Liver (tissue), 9 donors: ENCODE measurements around the gene FAR1. TPM values are rescaled to one million over a fixed set of nuclear protein-coding genes. Genes with fewer than 3 reads are reported as not detected.

ENCODE experiments used
- DNase-seq: peaks from one replicate; pipeline ENCODE4 v3.0.0-alpha.2; 2017; ENCODE audit warnings: low spot score
- H3K27ac ChIP-seq, 2 donors: one replicate each; pipeline ENCODE4 v1.7.0; 2013; ENCODE audit warnings: inconsistent platforms in 2 of 2, low read length in 2 of 2, control low read depth in 1 of 2, low read depth in 1 of 2, mild to moderate bottlenecking in 1 of 2
- H3K27me3 ChIP-seq, 4 donors: one replicate each; pipeline versions ENCODE4 v1.6.1 to v1.7.0; 2013; ENCODE audit warnings: low read length in 3 of 4, inconsistent platforms in 1 of 4, mild to moderate bottlenecking in 1 of 4, moderate library complexity in 1 of 4; ENCODE audit not compliant: control insufficient read depth in 4 of 4, insufficient read depth in 4 of 4
- H3K36me3 ChIP-seq, 4 donors: one replicate each; pipeline versions ENCODE4 v1.6.1 to v1.7.0; 2013; ENCODE audit warnings: low read length in 3 of 4, mild to moderate bottlenecking in 3 of 4, low read depth in 1 of 4, moderate library complexity in 1 of 4; ENCODE audit not compliant: control insufficient read depth in 4 of 4, insufficient read depth in 3 of 4
- H3K4me1 ChIP-seq, 4 donors: one replicate each; pipeline versions ENCODE4 v1.6.1 to v1.7.0; 2013; ENCODE audit warnings: low read length in 3 of 4, mild to moderate bottlenecking in 3 of 4, moderate library complexity in 1 of 4; ENCODE audit not compliant: control insufficient read depth in 4 of 4, insufficient read depth in 4 of 4
- H3K4me3 ChIP-seq, 3 donors: one replicate each; pipeline versions ENCODE4 v1.6.1 to v1.7.0; 2013; ENCODE audit warnings: low read length in 3 of 3, control low read depth in 1 of 3, low read depth in 1 of 3, mild to moderate bottlenecking in 1 of 3
- H3K9ac ChIP-seq, 2 donors: one replicate each; pipeline ENCODE4 v1.7.0; 2013; ENCODE audit warnings: low read length in 2 of 2, mild to moderate bottlenecking in 2 of 2, moderate library complexity in 2 of 2, control low read depth in 1 of 2, low read depth in 1 of 2
- H3K9me3 ChIP-seq, 4 donors: one replicate each; pipeline versions ENCODE4 v1.6.1 to v1.7.0; 2013; ENCODE audit warnings: low read length in 3 of 4; ENCODE audit not compliant: control insufficient read depth in 4 of 4
- EGR1 ChIP-seq, 2 donors: IDR thresholded peaks; 2 replicates each; pipeline ENCODE4 v1.6.1; 2016 to 2018; ENCODE audit warnings: antibody characterized with exemption in 2 of 2, low read depth in 2 of 2
- FOXA1 ChIP-seq: IDR thresholded peaks from 2 replicates; pipeline ENCODE4 v1.6.1; 2016; ENCODE audit warnings: antibody characterized with exemption
- FOXA2 ChIP-seq: IDR thresholded peaks from 2 replicates; pipeline ENCODE4 v1.6.1; 2016; ENCODE audit warnings: antibody characterized with exemption
- GABPA ChIP-seq, 2 donors: IDR thresholded peaks in 1 of 2; conservative IDR thresholded peaks in 1 of 2; 2 replicates each; pipeline ENCODE4 v1.6.1; 2016; ENCODE audit warnings: antibody characterized with exemption in 2 of 2, mild to moderate bottlenecking in 1 of 2, moderate library complexity in 1 of 2
- HNF4A ChIP-seq, 2 donors: conservative IDR thresholded peaks; 2 replicates each; pipeline ENCODE4 v1.6.1; 2016; ENCODE audit warnings: antibody characterized with exemption in 2 of 2, mild to moderate bottlenecking in 2 of 2
- HNF4G ChIP-seq: IDR thresholded peaks from 2 replicates; pipeline ENCODE4 v1.6.1; 2016; ENCODE audit warnings: antibody characterized with exemption
- JUND ChIP-seq, 2 donors: IDR thresholded peaks; 2 replicates each; pipeline ENCODE4 v1.6.1; 2016; ENCODE audit warnings: antibody characterized with exemption in 2 of 2
- NR2F2 ChIP-seq: IDR thresholded peaks from 2 replicates; pipeline ENCODE4 v1.6.1; 2016; ENCODE audit warnings: antibody characterized with exemption
- RAD21 ChIP-seq, 2 donors: IDR thresholded peaks; 2 replicates each; pipeline ENCODE4 v1.6.1; 2016; ENCODE audit warnings: antibody characterized with exemption in 2 of 2, mild to moderate bottlenecking in 2 of 2
- RXRA ChIP-seq, 2 donors: IDR thresholded peaks; 2 replicates each; pipeline ENCODE4 v1.6.1; 2017 to 2018; ENCODE audit warnings: antibody characterized with exemption in 2 of 2, mild to moderate bottlenecking in 1 of 2
- SP1 ChIP-seq: IDR thresholded peaks from 2 replicates; pipeline ENCODE4 v1.6.1; 2018; ENCODE audit warnings: antibody characterized with exemption, mild to moderate bottlenecking
- TAF1 ChIP-seq: conservative IDR thresholded peaks from 2 replicates; pipeline ENCODE4 v1.6.1; 2016; ENCODE audit warnings: antibody characterized with exemption, mild to moderate bottlenecking
- YY1 ChIP-seq: IDR thresholded peaks from 2 replicates; pipeline ENCODE4 v1.6.1; 2016; ENCODE audit warnings: antibody characterized with exemption, mild to moderate bottlenecking
- WGBS: extraction: QIAGEN DNeasy Blood & Tissue Kit; methylation state at CpG from one replicate; pipeline ENCODE4 v1.1.7; 2013; 5-methylcytosine and 5-hydroxymethylcytosine counted together
- polyA plus RNA-seq, 2 donors: library from polyadenylated mRNA; stranded (reverse) in 1 of 2; unstranded in 1 of 2; fragments of 200-250 nt in 1 of 2; fragments of >200 nt in 1 of 2; fragmentation: Nextera tagmentation in 1 of 2; extraction: Ambion mirVana in 1 of 2; gene quantifications; one replicate each; pipeline versions ENCODE4 v1.2.1 to v1.2.3, GENCODE V29; 2013 to 2015
- total RNA-seq, 2 donors: library from RNA; depleted of rRNA; stranded (reverse); fragments of >200 nt; gene quantifications; one replicate each; pipeline ENCODE4 v1.2.3, GENCODE V29; 2014
- TF ChIP-seq, protein P1 (sequence below): IDR thresholded peaks from 2 replicates; pipeline ENCODE4 v1.6.1; 2016; ENCODE audit warnings: antibody characterized with exemption
- TF ChIP-seq, protein P2 (sequence below): fragments of 150-350 bp; IDR thresholded peaks from 2 replicates; pipeline ENCODE4 v1.5.1; 2017; ENCODE audit warnings: improper control_type of control experiment, low read depth, low read length; ENCODE audit not compliant: missing input control
- TF ChIP-seq, protein P3 (sequence below): IDR thresholded peaks from 2 replicates; pipeline ENCODE4 v1.6.1; 2016; ENCODE audit warnings: antibody characterized with exemption
- TF ChIP-seq, protein P4 (sequence below): IDR thresholded peaks from 2 replicates; pipeline ENCODE4 v1.6.1; 2016; ENCODE audit warnings: antibody characterized with exemption, mild to moderate bottlenecking
- TF ChIP-seq, protein P5 (sequence below): IDR thresholded peaks from 2 replicates; pipeline ENCODE4 v1.6.1; 2016; ENCODE audit warnings: antibody characterized with exemption
- donor health status: healthy.
- donor health status: healthy.
- donor health status: healthy.
- donor health status: healthy.
- donor health status: healthy.

The FAR1 gene
- total and polyA plus RNA-seq, 4 donors: 1.7 to 29.6 (median 5.5) TPM

DNA sequence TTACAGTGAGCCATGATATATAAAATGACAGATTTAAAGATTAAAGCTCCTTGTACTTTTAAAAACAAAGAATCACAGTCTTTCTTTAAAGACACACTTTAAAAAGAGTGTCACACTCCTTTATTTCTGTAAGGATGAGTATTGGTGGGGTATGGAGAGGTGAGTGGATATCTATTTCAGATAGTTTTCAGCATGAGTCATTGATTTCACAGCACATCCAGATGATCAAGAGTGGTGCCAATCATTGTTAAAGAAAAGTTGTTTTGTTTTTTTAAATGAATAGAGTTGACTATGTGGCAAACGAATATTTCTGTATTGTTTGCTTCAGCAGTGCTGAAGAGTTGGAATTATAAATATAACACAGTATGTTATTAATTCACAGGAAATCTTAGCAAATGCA is 52.5 kb downstream of the FAR1 start:
- H3K9me3 ChIP-seq: peaks cover 0 to 3% (median 0%) of the 10 kb centered on the region in 4 donors
- 57% methylated on average over 1 of the region's 1 CpG for WGBS
- no peaks in the 10 kb centered on the region for H3K4me1 ChIP-seq
- no peak overlapping the region for H3K4me3 ChIP-seq
- H3K9ac ChIP-seq: no peak overlapping the region
- H3K27ac ChIP-seq: no peak overlapping the region
- DNase-seq: no peak
- TF ChIP-seq TAF1 (no peak), HNF4G (no peak), HNF4A (conservative IDR thresholded peaks at IDR 0.05) (no peak), RXRA (IDR thresholded peaks at IDR 0.05) (no peak), JUND (IDR thresholded peaks at IDR 0.05) (no peak), FOXA2 (no peak), FOXA1 (no peak), RAD21 (IDR thresholded peaks at IDR 0.05) (no peak), EGR1 (IDR thresholded peaks at IDR 0.05; ENCODE audit: low read depth in 2 of 2) (no peak), YY1 (no peak), NR2F2 (no peak), SP1 (no peak)
- TF ChIP-seq, protein P1, sequence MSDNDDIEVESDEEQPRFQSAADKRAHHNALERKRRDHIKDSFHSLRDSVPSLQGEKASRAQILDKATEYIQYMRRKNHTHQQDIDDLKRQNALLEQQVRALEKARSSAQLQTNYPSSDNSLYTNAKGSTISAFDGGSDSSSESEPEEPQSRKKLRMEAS: no peak
- TF ChIP-seq, protein P2, sequence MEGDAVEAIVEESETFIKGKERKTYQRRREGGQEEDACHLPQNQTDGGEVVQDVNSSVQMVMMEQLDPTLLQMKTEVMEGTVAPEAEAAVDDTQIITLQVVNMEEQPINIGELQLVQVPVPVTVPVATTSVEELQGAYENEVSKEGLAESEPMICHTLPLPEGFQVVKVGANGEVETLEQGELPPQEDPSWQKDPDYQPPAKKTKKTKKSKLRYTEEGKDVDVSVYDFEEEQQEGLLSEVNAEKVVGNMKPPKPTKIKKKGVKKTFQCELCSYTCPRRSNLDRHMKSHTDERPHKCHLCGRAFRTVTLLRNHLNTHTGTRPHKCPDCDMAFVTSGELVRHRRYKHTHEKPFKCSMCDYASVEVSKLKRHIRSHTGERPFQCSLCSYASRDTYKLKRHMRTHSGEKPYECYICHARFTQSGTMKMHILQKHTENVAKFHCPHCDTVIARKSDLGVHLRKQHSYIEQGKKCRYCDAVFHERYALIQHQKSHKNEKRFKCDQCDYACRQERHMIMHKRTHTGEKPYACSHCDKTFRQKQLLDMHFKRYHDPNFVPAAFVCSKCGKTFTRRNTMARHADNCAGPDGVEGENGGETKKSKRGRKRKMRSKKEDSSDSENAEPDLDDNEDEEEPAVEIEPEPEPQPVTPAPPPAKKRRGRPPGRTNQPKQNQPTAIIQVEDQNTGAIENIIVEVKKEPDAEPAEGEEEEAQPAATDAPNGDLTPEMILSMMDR: no peak
- TF ChIP-seq, protein P3, sequence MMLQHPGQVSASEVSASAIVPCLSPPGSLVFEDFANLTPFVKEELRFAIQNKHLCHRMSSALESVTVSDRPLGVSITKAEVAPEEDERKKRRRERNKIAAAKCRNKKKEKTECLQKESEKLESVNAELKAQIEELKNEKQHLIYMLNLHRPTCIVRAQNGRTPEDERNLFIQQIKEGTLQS: no peak
- TF ChIP-seq, protein P4, sequence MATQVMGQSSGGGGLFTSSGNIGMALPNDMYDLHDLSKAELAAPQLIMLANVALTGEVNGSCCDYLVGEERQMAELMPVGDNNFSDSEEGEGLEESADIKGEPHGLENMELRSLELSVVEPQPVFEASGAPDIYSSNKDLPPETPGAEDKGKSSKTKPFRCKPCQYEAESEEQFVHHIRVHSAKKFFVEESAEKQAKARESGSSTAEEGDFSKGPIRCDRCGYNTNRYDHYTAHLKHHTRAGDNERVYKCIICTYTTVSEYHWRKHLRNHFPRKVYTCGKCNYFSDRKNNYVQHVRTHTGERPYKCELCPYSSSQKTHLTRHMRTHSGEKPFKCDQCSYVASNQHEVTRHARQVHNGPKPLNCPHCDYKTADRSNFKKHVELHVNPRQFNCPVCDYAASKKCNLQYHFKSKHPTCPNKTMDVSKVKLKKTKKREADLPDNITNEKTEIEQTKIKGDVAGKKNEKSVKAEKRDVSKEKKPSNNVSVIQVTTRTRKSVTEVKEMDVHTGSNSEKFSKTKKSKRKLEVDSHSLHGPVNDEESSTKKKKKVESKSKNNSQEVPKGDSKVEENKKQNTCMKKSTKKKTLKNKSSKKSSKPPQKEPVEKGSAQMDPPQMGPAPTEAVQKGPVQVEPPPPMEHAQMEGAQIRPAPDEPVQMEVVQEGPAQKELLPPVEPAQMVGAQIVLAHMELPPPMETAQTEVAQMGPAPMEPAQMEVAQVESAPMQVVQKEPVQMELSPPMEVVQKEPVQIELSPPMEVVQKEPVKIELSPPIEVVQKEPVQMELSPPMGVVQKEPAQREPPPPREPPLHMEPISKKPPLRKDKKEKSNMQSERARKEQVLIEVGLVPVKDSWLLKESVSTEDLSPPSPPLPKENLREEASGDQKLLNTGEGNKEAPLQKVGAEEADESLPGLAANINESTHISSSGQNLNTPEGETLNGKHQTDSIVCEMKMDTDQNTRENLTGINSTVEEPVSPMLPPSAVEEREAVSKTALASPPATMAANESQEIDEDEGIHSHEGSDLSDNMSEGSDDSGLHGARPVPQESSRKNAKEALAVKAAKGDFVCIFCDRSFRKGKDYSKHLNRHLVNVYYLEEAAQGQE: no peak
- TF ChIP-seq, protein P5, sequence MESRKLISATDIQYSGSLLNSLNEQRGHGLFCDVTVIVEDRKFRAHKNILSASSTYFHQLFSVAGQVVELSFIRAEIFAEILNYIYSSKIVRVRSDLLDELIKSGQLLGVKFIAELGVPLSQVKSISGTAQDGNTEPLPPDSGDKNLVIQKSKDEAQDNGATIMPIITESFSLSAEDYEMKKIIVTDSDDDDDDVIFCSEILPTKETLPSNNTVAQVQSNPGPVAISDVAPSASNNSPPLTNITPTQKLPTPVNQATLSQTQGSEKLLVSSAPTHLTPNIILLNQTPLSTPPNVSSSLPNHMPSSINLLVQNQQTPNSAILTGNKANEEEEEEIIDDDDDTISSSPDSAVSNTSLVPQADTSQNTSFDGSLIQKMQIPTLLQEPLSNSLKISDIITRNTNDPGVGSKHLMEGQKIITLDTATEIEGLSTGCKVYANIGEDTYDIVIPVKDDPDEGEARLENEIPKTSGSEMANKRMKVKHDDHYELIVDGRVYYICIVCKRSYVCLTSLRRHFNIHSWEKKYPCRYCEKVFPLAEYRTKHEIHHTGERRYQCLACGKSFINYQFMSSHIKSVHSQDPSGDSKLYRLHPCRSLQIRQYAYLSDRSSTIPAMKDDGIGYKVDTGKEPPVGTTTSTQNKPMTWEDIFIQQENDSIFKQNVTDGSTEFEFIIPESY: no peak
- peaks cover 0 to 5% (median 0%) of the 10 kb centered on the region in 4 donors for H3K36me3 ChIP-seq
- H3K27me3 ChIP-seq: no peaks in the 10 kb centered on the region

DNA sequence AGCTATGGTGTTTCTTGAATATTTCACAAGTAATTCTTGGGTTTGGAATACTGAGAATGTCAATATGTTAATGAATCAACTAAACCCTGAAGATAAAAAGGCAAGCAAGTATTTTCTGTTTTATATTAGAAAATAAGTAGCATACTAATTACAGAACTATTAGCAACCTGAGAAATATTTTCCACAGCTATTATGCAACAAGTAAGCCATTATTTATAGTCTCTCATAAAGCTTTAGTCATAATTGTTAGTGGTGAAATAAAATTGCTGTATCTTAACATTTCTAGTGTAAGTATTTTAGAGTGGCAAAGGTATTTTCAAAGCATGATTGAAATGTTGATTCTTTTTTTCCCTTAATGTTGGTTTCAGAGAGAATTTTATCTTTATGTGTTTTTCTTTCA is 53.3 kb downstream of the FAR1 start:
- no peaks in the 10 kb centered on the region for H3K27me3 ChIP-seq
- no peaks in the 10 kb centered on the region for H3K4me1 ChIP-seq
- peaks cover 0 to 7% (median 0%) of the 10 kb centered on the region in 4 donors for H3K36me3 ChIP-seq
- TF ChIP-seq, protein P2: no peak
- TF ChIP-seq GABPA (IDR thresholded peaks at IDR 0.05 in 1 of 2, conservative IDR thresholded peaks at IDR 0.05 in 1 of 2) (no peak), SP1 (no peak), FOXA1 (no peak), EGR1 (IDR thresholded peaks at IDR 0.05; ENCODE audit: low read depth in 2 of 2) (no peak), NR2F2 (no peak)
- TF ChIP-seq, protein P5: no peak
- TF ChIP-seq, protein P3: no peak
- H3K9ac ChIP-seq: no peak overlapping the region
- peaks cover 0 to 3% (median 0%) of the 10 kb centered on the region in 4 donors for H3K9me3 ChIP-seq
- H3K4me3 ChIP-seq: no peak overlapping the region
- DNase-seq: no peak
- no peak overlapping the region for H3K27ac ChIP-seq
